Glutamatergic neuron (in vitro differentiated cells): Measurements from ENCODE around the gene TYRP1. TPM values are rescaled to one million over a fixed set of nuclear protein-coding genes. Genes with fewer than 3 reads are reported as not detected.

Experiments
- DNase-seq: peaks from one replicate; pipeline ENCODE4 v3.0.0; 2022
- H3K27ac Mint-ChIP-seq: one replicate; pipeline ENCODE4 v1.8.0; 2020; ENCODE audit warnings: mild to moderate bottlenecking, mixed read lengths, inconsistent platforms; ENCODE audit not compliant: unreplicated experiment
- H3K27me3 Mint-ChIP-seq: one replicate; pipeline ENCODE4 v1.8.0; 2020; ENCODE audit warnings: mild to moderate bottlenecking, moderate library complexity, mixed read lengths, inconsistent platforms; ENCODE audit not compliant: unreplicated experiment
- H3K36me3 Mint-ChIP-seq: one replicate; pipeline ENCODE4 v1.8.0; 2020; ENCODE audit warnings: mild to moderate bottlenecking, mixed read lengths, inconsistent platforms; ENCODE audit not compliant: unreplicated experiment
- H3K4me1 Mint-ChIP-seq: one replicate; pipeline ENCODE4 v1.8.0; 2020; ENCODE audit warnings: mild to moderate bottlenecking, low read depth, mixed read lengths, inconsistent platforms; ENCODE audit not compliant: unreplicated experiment
- H3K4me3 Mint-ChIP-seq: one replicate; pipeline ENCODE4 v1.8.0; 2020; ENCODE audit warnings: mild to moderate bottlenecking, mixed read lengths, inconsistent platforms; ENCODE audit not compliant: unreplicated experiment
- H3K9me3 Mint-ChIP-seq: one replicate; pipeline ENCODE4 v1.8.0; 2020; ENCODE audit warnings: mild to moderate bottlenecking, moderate library complexity, mixed read lengths, inconsistent platforms; ENCODE audit not compliant: unreplicated experiment
- total RNA-seq: library from RNA; stranded (reverse); fragmentation: NEBNext Ultra II Directional; extraction: Animal tissue kit (Norgen Biotek cat#: 25700); gene quantifications from one replicate; pipeline ENCODE4 v1.2.1, GENCODE V29; 2021; ENCODE audit not compliant: unreplicated experiment
- TF ChIP-seq, protein P1 (sequence below): fragments of 200-600 bp; sonication (generic); IDR thresholded peaks from one replicate; pipeline ENCODE4 v1.5.0; 2021; ENCODE audit not compliant: partially characterized antibody, unreplicated experiment

TYRP1 gene
- total RNA-seq, 1 donor from 2014 or later, result not detected

DNA sequence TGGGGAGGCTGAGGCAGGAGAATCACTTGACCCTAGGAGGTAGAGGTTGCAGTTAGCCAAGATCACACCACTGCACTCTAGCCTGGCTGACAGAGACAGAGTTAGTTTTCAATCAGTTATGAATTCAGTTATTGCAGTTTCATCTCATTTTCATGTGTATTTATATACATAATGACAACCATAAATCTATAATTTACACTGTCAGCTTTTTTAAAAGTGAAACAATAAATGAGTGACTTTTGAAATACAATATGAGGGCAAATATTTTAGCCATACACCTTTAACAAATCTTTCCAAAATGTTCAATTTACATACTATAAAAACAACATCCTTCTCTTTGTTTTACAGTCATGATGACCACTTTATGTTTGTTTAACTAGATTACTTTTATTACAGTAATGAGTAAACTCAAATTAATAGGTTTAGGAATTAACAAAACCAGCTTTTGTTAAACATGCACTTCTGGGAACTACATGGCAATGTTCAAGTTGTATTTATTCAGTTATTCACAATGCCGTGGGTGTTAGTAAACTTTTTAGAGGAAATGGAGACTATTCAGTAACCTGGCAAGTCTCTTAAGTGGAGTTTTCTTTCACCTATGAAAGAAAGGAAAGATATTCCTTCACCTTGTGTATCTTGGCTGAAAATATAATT, 12.7 kb downstream of the TYRP1 start:
- H3K9me3 Mint-ChIP-seq, result no peaks in the 10 kb centered on the region
- peaks cover 12% of the 10 kb centered on the region for H3K4me1 Mint-ChIP-seq
- TF ChIP-seq, protein P1, sequence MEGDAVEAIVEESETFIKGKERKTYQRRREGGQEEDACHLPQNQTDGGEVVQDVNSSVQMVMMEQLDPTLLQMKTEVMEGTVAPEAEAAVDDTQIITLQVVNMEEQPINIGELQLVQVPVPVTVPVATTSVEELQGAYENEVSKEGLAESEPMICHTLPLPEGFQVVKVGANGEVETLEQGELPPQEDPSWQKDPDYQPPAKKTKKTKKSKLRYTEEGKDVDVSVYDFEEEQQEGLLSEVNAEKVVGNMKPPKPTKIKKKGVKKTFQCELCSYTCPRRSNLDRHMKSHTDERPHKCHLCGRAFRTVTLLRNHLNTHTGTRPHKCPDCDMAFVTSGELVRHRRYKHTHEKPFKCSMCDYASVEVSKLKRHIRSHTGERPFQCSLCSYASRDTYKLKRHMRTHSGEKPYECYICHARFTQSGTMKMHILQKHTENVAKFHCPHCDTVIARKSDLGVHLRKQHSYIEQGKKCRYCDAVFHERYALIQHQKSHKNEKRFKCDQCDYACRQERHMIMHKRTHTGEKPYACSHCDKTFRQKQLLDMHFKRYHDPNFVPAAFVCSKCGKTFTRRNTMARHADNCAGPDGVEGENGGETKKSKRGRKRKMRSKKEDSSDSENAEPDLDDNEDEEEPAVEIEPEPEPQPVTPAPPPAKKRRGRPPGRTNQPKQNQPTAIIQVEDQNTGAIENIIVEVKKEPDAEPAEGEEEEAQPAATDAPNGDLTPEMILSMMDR, result no peak
- no peaks in the 10 kb centered on the region for H3K36me3 Mint-ChIP-seq
- H3K27me3 Mint-ChIP-seq, result no peaks in the 10 kb centered on the region
- H3K4me3 Mint-ChIP-seq, result no peak overlapping the region
- DNase-seq, result no peak
- no peak overlapping the region for H3K27ac Mint-ChIP-seq

DNA sequence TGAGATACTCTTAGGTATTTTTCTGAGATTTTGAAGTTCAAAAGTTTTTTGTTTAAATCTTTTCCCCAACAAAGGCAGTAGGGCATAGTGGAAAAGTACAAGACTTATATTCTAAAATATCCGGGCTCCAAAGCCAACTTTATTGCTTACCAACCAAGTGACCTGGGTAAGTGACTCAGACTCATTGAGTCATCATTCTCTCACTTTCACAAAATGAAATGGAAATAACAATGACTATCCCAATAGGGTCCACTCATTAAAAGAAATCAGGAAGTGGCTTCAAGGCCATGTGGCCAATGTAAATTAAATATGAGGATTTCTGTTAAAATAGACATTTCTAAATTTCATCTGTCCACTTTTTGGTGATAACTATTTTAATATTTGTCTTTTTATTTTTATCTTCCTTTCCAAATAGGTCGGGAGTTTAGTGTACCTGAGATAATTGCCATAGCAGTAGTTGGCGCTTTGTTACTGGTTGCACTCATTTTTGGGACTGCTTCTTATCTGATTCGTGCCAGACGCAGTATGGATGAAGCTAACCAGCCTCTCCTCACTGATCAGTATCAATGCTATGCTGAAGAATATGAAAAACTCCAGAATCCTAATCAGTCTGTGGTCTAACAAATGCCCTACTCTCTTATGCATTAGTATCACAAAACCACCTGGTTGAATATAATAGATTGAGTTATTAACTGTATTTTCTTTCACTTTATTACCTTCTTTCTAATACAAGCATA, 15.5 kb downstream of the TYRP1 start:
- no peak overlapping the region for H3K4me3 Mint-ChIP-seq
- peaks cover 8% of the 10 kb centered on the region for H3K4me1 Mint-ChIP-seq
- no peaks in the 10 kb centered on the region for H3K36me3 Mint-ChIP-seq
- no peaks in the 10 kb centered on the region for H3K27me3 Mint-ChIP-seq
- H3K9me3 Mint-ChIP-seq, result no peaks in the 10 kb centered on the region
- H3K27ac Mint-ChIP-seq, result no peak overlapping the region
- DNase-seq, result no peak
- TF ChIP-seq, protein P1, result no peak

DNA sequence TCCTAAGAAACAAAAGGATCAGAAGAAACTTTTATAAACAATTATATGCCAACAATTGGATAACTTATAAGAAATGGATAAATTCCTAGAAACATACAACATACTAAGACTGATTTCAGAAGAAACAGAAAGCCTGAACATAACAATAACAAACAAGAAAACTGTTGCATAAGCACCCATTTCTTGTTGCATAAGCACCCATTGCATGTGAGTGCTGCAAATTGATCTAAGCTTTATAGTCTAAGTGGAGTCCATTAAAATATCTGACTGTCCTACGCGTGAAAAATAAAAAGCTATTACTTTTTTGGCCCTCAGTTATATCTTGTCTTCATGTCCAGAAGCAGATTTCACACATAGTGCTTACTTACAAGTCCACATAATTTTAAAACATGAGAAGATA, 19.3 kb downstream of the TYRP1 start:
- Mint-ChIP-seq H3K27ac (no peak overlapping the region), H3K4me1 (peaks cover 18% of the 10 kb centered on the region), H3K27me3 (no peaks in the 10 kb centered on the region), H3K36me3 (no peaks in the 10 kb centered on the region), H3K9me3 (no peaks in the 10 kb centered on the region), H3K4me3 (no peak overlapping the region)
- TF ChIP-seq, protein P1, result no peak
- DNase-seq, result no peak

DNA sequence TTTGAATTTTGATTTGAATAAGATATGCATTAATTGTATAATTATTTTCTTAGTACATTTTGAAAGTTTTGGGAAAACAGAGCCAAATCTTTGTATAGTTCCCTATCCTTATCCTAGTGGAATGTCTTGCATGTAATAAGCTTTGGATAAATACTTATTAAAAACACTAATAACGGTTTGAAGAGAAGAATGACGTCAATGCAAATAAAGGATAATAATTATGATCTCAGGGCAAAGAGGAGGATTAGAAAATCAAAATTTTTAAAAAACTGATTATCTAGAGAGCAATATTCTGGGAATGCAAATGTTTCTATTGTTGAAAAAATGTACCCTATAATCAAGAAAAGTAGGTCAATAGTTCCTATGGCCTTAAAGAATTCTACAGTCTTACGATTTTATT, 22.1 kb downstream of the TYRP1 start:
- H3K36me3 Mint-ChIP-seq, result no peaks in the 10 kb centered on the region
- peaks cover 38% of the 10 kb centered on the region for H3K4me1 Mint-ChIP-seq
- peaks cover 3% of the 10 kb centered on the region for H3K9me3 Mint-ChIP-seq
- H3K27ac Mint-ChIP-seq, result no peak overlapping the region
- no peak for DNase-seq
- TF ChIP-seq, protein P1, result no peak
- H3K4me3 Mint-ChIP-seq, result no peak overlapping the region
- H3K27me3 Mint-ChIP-seq, result no peaks in the 10 kb centered on the region
